ENCODE data around the gene RNF207. TPM values are rescaled to one million over a fixed set of nuclear protein-coding genes. Genes with fewer than 3 reads are reported as not detected.

Gene RNF207
- total RNA-seq = 23.8 and 53.5 TPM in 2 replicates

- peak; percentile 59 for DNase-seq (ENCODE audit: low read depth)
Observed at GRCh38 chr1:6205849-6206519, at the start of gene RNF207. RNF207 (plus strand) TSS chr1:6206119; CDS start chr1:6206536, 417 bp downstream.

GRCh38 chr1:6157132-6157527 is 48.8 kb upstream of the RNF207 start:
- peak; percentile 16 for DNase-seq (ENCODE audit: low read depth)

GRCh38 chr1:6157528-6158174 is 48.3 kb upstream of the RNF207 start:
- peak; percentile 81 for DNase-seq (ENCODE audit: low read depth)

- DNase-seq (ENCODE audit: low read depth) = no peak
Observed at GRCh38 chr1:6158181-6158580, 47.7 kb upstream of the RNF207 start.

- no peak for DNase-seq (ENCODE audit: low read depth)
Observed at GRCh38 chr1:6162341-6162740, 43.6 kb upstream of the RNF207 start.

- no peak for DNase-seq (ENCODE audit: low read depth)
Observed at GRCh38 chr1:6162773-6163172, 43.1 kb upstream of the RNF207 start.

- DNase-seq (ENCODE audit: low read depth) = no peak
Observed at GRCh38 chr1:6163191-6163972, 42.5 kb upstream of the RNF207 start.

- DNase-seq (ENCODE audit: low read depth) = no peak
Observed at GRCh38 chr1:6163973-6164617, 41.8 kb upstream of the RNF207 start.

GRCh38 chr1:6165027-6165426 is 40.9 kb upstream of the RNF207 start:
- no peak for DNase-seq (ENCODE audit: low read depth)

GRCh38 chr1:6165441-6165985 is 40.4 kb upstream of the RNF207 start:
- no peak for DNase-seq (ENCODE audit: low read depth)

GRCh38 chr1:6166221-6166620 is 39.7 kb upstream of the RNF207 start:
- DNase-seq (ENCODE audit: low read depth) = no peak

- DNase-seq (ENCODE audit: low read depth) = no peak
Observed at GRCh38 chr1:6166655-6167390, 39.1 kb upstream of the RNF207 start.

GRCh38 chr1:6167391-6168303 is 38.3 kb upstream of the RNF207 start:
- DNase-seq (ENCODE audit: low read depth) = no peak

- DNase-seq (ENCODE audit: low read depth) = no peak
Observed at GRCh38 chr1:6168947-6169586, 36.9 kb upstream of the RNF207 start.

- no peak for DNase-seq (ENCODE audit: low read depth)
Observed at GRCh38 chr1:6170116-6170741, 35.7 kb upstream of the RNF207 start.

GRCh38 chr1:6170742-6171201 is 35.1 kb upstream of the RNF207 start:
- no peak for DNase-seq (ENCODE audit: low read depth)

GRCh38 chr1:6171548-6172124 is 34.3 kb upstream of the RNF207 start:
- no peak for DNase-seq (ENCODE audit: low read depth)

- DNase-seq (ENCODE audit: low read depth) = no peak
Observed at GRCh38 chr1:6172549-6172948, 33.4 kb upstream of the RNF207 start.

Measured in renal cortical epithelial cell (primary cell).